PC-9 (cell line): ENCODE data around the gene SLC15A1.

Experiments used
- EZH2 ChIP-seq: fragments of 200-600 bp; sonication (generic); IDR thresholded peaks from 2 replicates; pipeline ENCODE4 v1.8.0; 2017; ENCODE audit warnings: antibody characterized with exemption, low read depth
- TF ChIP-seq, protein P1 (sequence below): fragments of 200-600 bp; sonication (generic); conservative IDR thresholded peaks from 2 replicates; pipeline ENCODE4 v1.6.1; 2017; ENCODE audit warnings: mixed run types, antibody characterized with exemption, mild to moderate bottlenecking, moderate library complexity

DNA sequence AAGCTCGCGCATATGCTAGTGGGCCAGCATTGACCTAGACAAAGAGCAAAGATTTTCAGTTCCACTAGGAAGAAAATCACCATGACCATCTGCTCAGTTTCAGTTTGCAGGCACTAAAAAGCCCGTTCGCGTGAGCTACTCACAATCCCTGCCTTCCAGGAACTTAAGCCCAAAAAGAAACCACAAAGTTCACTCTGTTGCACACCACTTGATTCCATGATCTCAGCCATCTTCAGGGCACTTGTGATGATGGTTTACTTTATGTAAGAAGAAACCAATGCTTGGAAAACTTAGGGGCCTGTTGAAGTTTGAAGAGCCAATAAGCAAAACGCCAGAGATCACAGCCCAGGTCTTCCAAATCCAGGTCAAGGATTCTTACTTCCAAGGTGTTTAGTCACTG is 45.0 kb upstream of the SLC15A1 start:
- TF ChIP-seq, protein P1, sequence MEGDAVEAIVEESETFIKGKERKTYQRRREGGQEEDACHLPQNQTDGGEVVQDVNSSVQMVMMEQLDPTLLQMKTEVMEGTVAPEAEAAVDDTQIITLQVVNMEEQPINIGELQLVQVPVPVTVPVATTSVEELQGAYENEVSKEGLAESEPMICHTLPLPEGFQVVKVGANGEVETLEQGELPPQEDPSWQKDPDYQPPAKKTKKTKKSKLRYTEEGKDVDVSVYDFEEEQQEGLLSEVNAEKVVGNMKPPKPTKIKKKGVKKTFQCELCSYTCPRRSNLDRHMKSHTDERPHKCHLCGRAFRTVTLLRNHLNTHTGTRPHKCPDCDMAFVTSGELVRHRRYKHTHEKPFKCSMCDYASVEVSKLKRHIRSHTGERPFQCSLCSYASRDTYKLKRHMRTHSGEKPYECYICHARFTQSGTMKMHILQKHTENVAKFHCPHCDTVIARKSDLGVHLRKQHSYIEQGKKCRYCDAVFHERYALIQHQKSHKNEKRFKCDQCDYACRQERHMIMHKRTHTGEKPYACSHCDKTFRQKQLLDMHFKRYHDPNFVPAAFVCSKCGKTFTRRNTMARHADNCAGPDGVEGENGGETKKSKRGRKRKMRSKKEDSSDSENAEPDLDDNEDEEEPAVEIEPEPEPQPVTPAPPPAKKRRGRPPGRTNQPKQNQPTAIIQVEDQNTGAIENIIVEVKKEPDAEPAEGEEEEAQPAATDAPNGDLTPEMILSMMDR: no peak
- no peak for TF ChIP-seq EZH2
